H1 (cell line): Measurements from ENCODE around the gene IRF4. TPM values are rescaled to one million over a fixed set of nuclear protein-coding genes. Genes with fewer than 3 reads are reported as not detected.

ENCODE experiments used
- CTCF ChIA-PET: fragments of 300-600 bp; sonication (Branson Sonifier 250); formaldehyde crosslinking; loops from one replicate; lab custom pipeline; 2021; ENCODE audit not compliant: partially characterized antibody; lab: Charles Lee
- POLR2A ChIA-PET: fragments of 300-600 bp; sonication (Branson Sonifier 250); formaldehyde crosslinking; loops from one replicate; lab custom pipeline; 2021; ENCODE audit warnings: inconsistent platforms; ENCODE audit not compliant: partially characterized antibody; lab: Charles Lee
- DNase-seq, 2 experiments: peaks; one replicate each; pipeline versions ENCODE4 v3.0.0 to v3.0.0-alpha.2; 2010 to 2022; ENCODE audit warnings: low spot score in 2 of 2, low read depth in 1 of 2, mixed read lengths in 1 of 2
- FAIRE-seq: peaks from 2 replicates; lab custom pipeline; 2011; peaks lifted over from hg19 to GRCh38; lab: Jason Lieb, UNC
- H2AFZ ChIP-seq: 2 replicates; pipeline ENCODE4 v1.8.1; 2012; ENCODE audit warnings: low read length, inconsistent platforms
- H2AK5ac ChIP-seq: 2 replicates; pipeline ENCODE4 v1.6.1; 2013; ENCODE audit warnings: low read depth, low read length
- H2BK120ac ChIP-seq: replicated peaks from 2 replicates; pipeline ENCODE3; 2013; ENCODE audit warnings: low read depth, low read length, inconsistent platforms
- H2BK12ac ChIP-seq: 2 replicates; pipeline ENCODE4 v1.6.1; 2013; ENCODE audit warnings: low read depth, low read length
- H2BK15ac ChIP-seq: 2 replicates; pipeline ENCODE4 v1.6.1; 2013; ENCODE audit warnings: low read length
- H2BK20ac ChIP-seq: 2 replicates; pipeline ENCODE4 v1.6.1; 2013; ENCODE audit warnings: low read length
- H2BK5ac ChIP-seq: 2 replicates; pipeline ENCODE4 v1.6.1; 2013; ENCODE audit warnings: low read depth, low read length
- H3K14ac ChIP-seq: 2 replicates; pipeline ENCODE4 v1.6.1; 2013; ENCODE audit warnings: inconsistent platforms; ENCODE audit not compliant: insufficient read length
- H3K18ac ChIP-seq: 2 replicates; pipeline ENCODE4 v1.6.1; 2013; ENCODE audit warnings: low read length; ENCODE audit errors: extremely low read depth
- H3K23ac ChIP-seq: 2 replicates; pipeline ENCODE4 v1.6.1; 2013; ENCODE audit warnings: inconsistent platforms; ENCODE audit not compliant: insufficient read length
- H3K23me2 ChIP-seq: 2 replicates; pipeline ENCODE4 v1.6.1; 2013; ENCODE audit warnings: low read depth, low read length
- H3K27ac ChIP-seq: 2 replicates; pipeline ENCODE4 v1.6.1; 2011; ENCODE audit warnings: low read depth, low read length, inconsistent platforms
- H3K27me3 ChIP-seq, 4 experiments: replicated peaks in 1 of 4; 1 replicate in 1 of 4; 2 replicates in 3 of 4; pipeline versions ENCODE4 v1.6.1 to v1.8.1; 2011 to 2013; ENCODE audit warnings: low read length in 3 of 4, mild to moderate bottlenecking in 3 of 4, inconsistent platforms in 2 of 4, mixed read lengths in 2 of 4, moderate library complexity in 1 of 4; ENCODE audit not compliant: control insufficient read depth in 3 of 4, insufficient read depth in 3 of 4; ENCODE audit errors: extremely low read depth in 1 of 4
- H3K36me3 ChIP-seq, 4 experiments: 2 replicates each; pipeline versions ENCODE4 v1.6.1 to v1.8.1; 2011 to 2013; ENCODE audit warnings: mild to moderate bottlenecking in 4 of 4, low read length in 3 of 4, moderate library complexity in 2 of 4, control low read depth in 1 of 4, inconsistent platforms in 1 of 4; ENCODE audit not compliant: insufficient read depth in 4 of 4, control insufficient read depth in 2 of 4
- H3K4ac ChIP-seq: replicated peaks from 2 replicates; pipeline ENCODE3; 2013; ENCODE audit warnings: low read length, low read depth, mixed read lengths, inconsistent platforms; ENCODE audit not compliant: insufficient read length
- H3K4me1 ChIP-seq, 4 experiments: replicated peaks in 1 of 4; 1 replicate in 1 of 4; 2 replicates in 3 of 4; pipeline versions ENCODE4 v1.6.1 to v1.8.1; 2011 to 2013; ENCODE audit warnings: low read length in 3 of 4, inconsistent platforms in 2 of 4, mixed read lengths in 1 of 4; ENCODE audit not compliant: insufficient read depth in 4 of 4, control insufficient read depth in 3 of 4
- H3K4me2 ChIP-seq, 2 experiments: 2 replicates each; pipeline versions ENCODE4 v1.6.1 to v1.8.1; 2011 to 2013; ENCODE audit warnings: low read depth in 2 of 2, low read length in 2 of 2, control low read depth in 1 of 2, inconsistent platforms in 1 of 2, mild to moderate bottlenecking in 1 of 2; ENCODE audit not compliant: insufficient read depth in 1 of 2
- H3K4me3 ChIP-seq, 4 experiments: fragments of 200-600, 300-600 bp in 1 of 4; sonication (generic), shearing (Covaris generic), sonication (Bioruptor Twin) in 1 of 4; 2 replicates each; pipeline versions ENCODE4 v1.5.1 to v1.8.1; 2011 to 2016; ENCODE audit warnings: low read length in 4 of 4, low read depth in 3 of 4, control low read depth in 2 of 4, inconsistent platforms in 2 of 4, mild to moderate bottlenecking in 2 of 4, mixed read lengths in 1 of 4, moderate library complexity in 1 of 4; ENCODE audit not compliant: insufficient read depth in 2 of 4; ENCODE audit errors: extremely low read depth in 1 of 4
- H3K56ac ChIP-seq: replicated peaks from 2 replicates; pipeline ENCODE3; 2013; ENCODE audit warnings: low read depth, mild to moderate bottlenecking, mixed read lengths, low read length, inconsistent platforms; ENCODE audit not compliant: insufficient read length
- H3K79me1 ChIP-seq: 2 replicates; pipeline ENCODE4 v1.6.1; 2013; ENCODE audit warnings: low read depth, low read length, control low read depth
- H3K79me2 ChIP-seq, 2 experiments: 2 replicates each; pipeline versions ENCODE4 v1.6.1 to v1.8.1; 2012 to 2013; ENCODE audit warnings: low read length in 2 of 2, mild to moderate bottlenecking in 2 of 2, inconsistent platforms in 1 of 2; ENCODE audit not compliant: insufficient read depth in 2 of 2, control insufficient read depth in 1 of 2
- H3K9ac ChIP-seq, 4 experiments: replicated peaks in 1 of 4; 1 replicate in 1 of 4; 2 replicates in 3 of 4; pipeline versions ENCODE4 v1.6.1 to v1.8.1; 2011 to 2013; ENCODE audit warnings: low read depth in 3 of 4, low read length in 3 of 4, control low read depth in 2 of 4, mild to moderate bottlenecking in 2 of 4, moderate library complexity in 2 of 4, inconsistent platforms in 1 of 4; ENCODE audit errors: extremely low read depth in 1 of 4
- H3K9me3 ChIP-seq, 2 experiments: 2 replicates each; pipeline versions ENCODE4 v1.6.1 to v1.8.1; 2012 to 2013; ENCODE audit warnings: mild to moderate bottlenecking in 2 of 2, moderate library complexity in 2 of 2, control low read depth in 1 of 2, inconsistent platforms in 1 of 2, low read depth in 1 of 2, low read length in 1 of 2, mixed read lengths in 1 of 2; ENCODE audit not compliant: insufficient read depth in 2 of 2
- H4K20me1 ChIP-seq, 2 experiments: replicated peaks in 1 of 2; 2 replicates each; pipeline versions ENCODE3 to v1.8.1; 2011 to 2013; ENCODE audit warnings: inconsistent platforms in 2 of 2, low read length in 2 of 2, mild to moderate bottlenecking in 1 of 2; ENCODE audit not compliant: insufficient read depth in 2 of 2, control insufficient read depth in 1 of 2
- H4K5ac ChIP-seq: 2 replicates; pipeline ENCODE4 v1.6.1; 2013; ENCODE audit warnings: low read length, low read depth, mixed read lengths, inconsistent platforms; ENCODE audit not compliant: insufficient read length
- H4K8ac ChIP-seq: 2 replicates; pipeline ENCODE4 v1.8.0; 2013; ENCODE audit warnings: mild to moderate bottlenecking, moderate library complexity, low read length, inconsistent platforms; ENCODE audit not compliant: insufficient read depth; ENCODE audit errors: extremely low read depth
- H4K91ac ChIP-seq: replicated peaks from 2 replicates; pipeline ENCODE3; 2013; ENCODE audit warnings: low read length, mixed read lengths, inconsistent platforms; ENCODE audit not compliant: insufficient read length
- BACH1 ChIP-seq: IDR thresholded peaks from 2 replicates; pipeline ENCODE4 v1.6.1; 2012; ENCODE audit warnings: low read length, improper control_type of control experiment
- HDAC6 ChIP-seq: IDR thresholded peaks from one replicate; pipeline ENCODE4 v1.7.1; 2012; ENCODE audit warnings: low read depth, mild to moderate bottlenecking, inconsistent platforms, low read length, moderate library complexity
- POU5F1 ChIP-seq: IDR thresholded peaks from 2 replicates; pipeline ENCODE4 v1.6.1; 2011; ENCODE audit warnings: low read depth, mild to moderate bottlenecking, low read length, moderate library complexity
- RFX5 ChIP-seq: IDR thresholded peaks from 2 replicates; pipeline ENCODE4 v1.6.1; 2011; ENCODE audit warnings: low read depth, low read length, improper control_type of control experiment, borderline replicate concordance
- WGBS, 2 experiments: shearing (Covaris generic) in 1 of 2; methylation state at CpG; one replicate each; pipeline versions ENCODE4 v1.1.6 to v1.1.7; 2013 to 2015; ENCODE audit warnings: low lambda C conversion rate in 2 of 2, mixed read lengths in 2 of 2, inconsistent platforms in 1 of 2, low coverage in 1 of 2, missing lambda C conversion rate in 1 of 2; ENCODE audit not compliant: insufficient replicate concordance in 2 of 2, insufficient coverage in 1 of 2, insufficient read length in 1 of 2; ENCODE audit errors: extremely low coverage in 1 of 2, missing lambda C conversion rate in 1 of 2; 5-methylcytosine and 5-hydroxymethylcytosine counted together
- polyA plus RNA-seq, 7 experiments: library from polyadenylated mRNA; depleted of rRNA in 3 of 7; stranded (reverse) in 5 of 7; unstranded in 2 of 7; fragments of >200 nt in 5 of 7; fragments of 200-250 nt in 2 of 7; gene quantifications; 1 replicate in 5 of 7; 2 replicates in 1 of 7; 4 replicates in 1 of 7; pipeline versions ENCODE4 v1.2.1 to v1.2.3, GENCODE V29; 2011 to 2013; ENCODE audit warnings: missing spikeins in 2 of 7, mixed read lengths in 2 of 7
- total RNA-seq: library from RNA; stranded (reverse); fragmentation: NEBNext Ultra II Directional; extraction: Animal tissue kit (Norgen Biotek cat#: 25700); gene quantifications from 2 replicates; pipeline ENCODE4 v1.2.1, GENCODE V29; 2021

The IRF4 gene
- total and polyA plus RNA-seq, 2 of the 8 experiments (the other 6 are each of a cell fraction or from before 2014, with no cell fraction given), result 0.77 to 2.1 TPM

- Histone ChIP-seq H3K4me3 (no peak overlapping the region), H3K14ac (no peak overlapping the region), H2BK5ac (no peak overlapping the region), H3K4me1 (no peaks in the 10 kb centered on the region), H3K23me2 (no peaks in the 10 kb centered on the region; the same call in 1 of the 2 replicates), H3K23ac (no peak overlapping the region), H2BK120ac (no peak overlapping the region), H4K5ac (no peak overlapping the region), H3K79me2 (no peaks in the 10 kb centered on the region), H3K27ac (no peak overlapping the region), H3K9ac (no peak overlapping the region), H3K56ac (no peak overlapping the region), H3K27me3 (no peaks in the 10 kb centered on the region; a peak in 2 of 7 replicates), H4K91ac (no peak overlapping the region), H3K79me1 (peaks cover 3% of the 10 kb centered on the region; the same call in 1 of the 2 replicates), H2AK5ac (no peak overlapping the region), H3K4me2 (no peak overlapping the region), H3K9me3 (peaks cover 48 to 76% of the 10 kb centered on the region in 2 experiments), H3K18ac (no peak overlapping the region), H4K8ac (no peak overlapping the region), H2AFZ (no peak overlapping the region), H2BK15ac (no peak overlapping the region), H3K36me3 (no peaks in the 10 kb centered on the region; a peak in 1 of 8 replicates), H2BK12ac (no peak overlapping the region), H2BK20ac (no peak overlapping the region), H4K20me1 (peaks cover 0 to 4% of the 10 kb centered on the region in 2 experiments), H3K4ac (no peak overlapping the region)
- DNase-seq (no peak), FAIRE-seq (no peak)
- WGBS, 2 experiments, result 89% methylated on average over 20 of the region's 20 CpGs; no CpG with 5 or more reads in 1 of the 2 experiments
- POLR2A ChIA-PET, result no interaction called here
- TF ChIP-seq POU5F1 (no peak), RFX5 (no peak), BACH1 (no peak), HDAC6 (no peak)
- CTCF ChIA-PET, result interaction anchor here (0.6 to 1.2 kb wide), 2 partner anchors 12 to 17 kb away, joined by 3 to 4 read pairs; no protein-coding TSS in a partner anchor
Measured at GRCh38 chr6:343960-344815, 47.4 kb upstream of the IRF4 start.
